Mammary epithelial cell (primary cell): ENCODE results near the gene B3GNT5.

ENCODE experiments used
- EZH2 ChIP-seq: IDR thresholded peaks from 2 replicates; pipeline ENCODE4 v1.6.1; 2012; ENCODE audit warnings: low read length, inconsistent platforms, borderline replicate concordance
- TF ChIP-seq, protein P1 (sequence below), 2 donors: IDR thresholded peaks in 1 of 2; conservative IDR thresholded peaks in 1 of 2; 2 replicates each; pipeline ENCODE4 v1.5.1; 2011 to 2012; ENCODE audit warnings: inconsistent platforms in 2 of 2, low read length in 2 of 2, mild to moderate bottlenecking in 2 of 2, control low read depth in 1 of 2, low read depth in 1 of 2; ENCODE audit not compliant: insufficient read depth in 1 of 2; ENCODE audit errors: extremely low read depth in 1 of 2

DNA sequence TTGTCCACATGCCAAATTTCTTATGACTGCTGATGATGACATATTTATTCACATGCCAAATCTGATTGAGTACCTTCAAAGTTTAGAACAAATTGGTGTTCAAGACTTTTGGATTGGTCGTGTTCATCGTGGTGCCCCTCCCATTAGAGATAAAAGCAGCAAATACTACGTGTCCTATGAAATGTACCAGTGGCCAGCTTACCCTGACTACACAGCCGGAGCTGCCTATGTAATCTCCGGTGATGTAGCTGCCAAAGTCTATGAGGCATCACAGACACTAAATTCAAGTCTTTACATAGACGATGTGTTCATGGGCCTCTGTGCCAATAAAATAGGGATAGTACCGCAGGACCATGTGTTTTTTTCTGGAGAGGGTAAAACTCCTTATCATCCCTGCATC is 17.3 kb downstream of the B3GNT5 start:
- TF ChIP-seq, protein P1, sequence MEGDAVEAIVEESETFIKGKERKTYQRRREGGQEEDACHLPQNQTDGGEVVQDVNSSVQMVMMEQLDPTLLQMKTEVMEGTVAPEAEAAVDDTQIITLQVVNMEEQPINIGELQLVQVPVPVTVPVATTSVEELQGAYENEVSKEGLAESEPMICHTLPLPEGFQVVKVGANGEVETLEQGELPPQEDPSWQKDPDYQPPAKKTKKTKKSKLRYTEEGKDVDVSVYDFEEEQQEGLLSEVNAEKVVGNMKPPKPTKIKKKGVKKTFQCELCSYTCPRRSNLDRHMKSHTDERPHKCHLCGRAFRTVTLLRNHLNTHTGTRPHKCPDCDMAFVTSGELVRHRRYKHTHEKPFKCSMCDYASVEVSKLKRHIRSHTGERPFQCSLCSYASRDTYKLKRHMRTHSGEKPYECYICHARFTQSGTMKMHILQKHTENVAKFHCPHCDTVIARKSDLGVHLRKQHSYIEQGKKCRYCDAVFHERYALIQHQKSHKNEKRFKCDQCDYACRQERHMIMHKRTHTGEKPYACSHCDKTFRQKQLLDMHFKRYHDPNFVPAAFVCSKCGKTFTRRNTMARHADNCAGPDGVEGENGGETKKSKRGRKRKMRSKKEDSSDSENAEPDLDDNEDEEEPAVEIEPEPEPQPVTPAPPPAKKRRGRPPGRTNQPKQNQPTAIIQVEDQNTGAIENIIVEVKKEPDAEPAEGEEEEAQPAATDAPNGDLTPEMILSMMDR (conservative IDR thresholded peaks at IDR 0.05 in 1 of 2, IDR thresholded peaks at IDR 0.05 in 1 of 2; ENCODE audit: extremely low read depth in 1 of 2, insufficient read depth in 1 of 2, low read depth in 1 of 2, low read length in 2 of 2), result no peak
- no peak for TF ChIP-seq EZH2
